Measurements from ENCODE around the gene HOXB5.
A peak's percentile ranks its signal among the peaks of the same experiment; 100 is the strongest.

The HOXB5 gene

DNA sequence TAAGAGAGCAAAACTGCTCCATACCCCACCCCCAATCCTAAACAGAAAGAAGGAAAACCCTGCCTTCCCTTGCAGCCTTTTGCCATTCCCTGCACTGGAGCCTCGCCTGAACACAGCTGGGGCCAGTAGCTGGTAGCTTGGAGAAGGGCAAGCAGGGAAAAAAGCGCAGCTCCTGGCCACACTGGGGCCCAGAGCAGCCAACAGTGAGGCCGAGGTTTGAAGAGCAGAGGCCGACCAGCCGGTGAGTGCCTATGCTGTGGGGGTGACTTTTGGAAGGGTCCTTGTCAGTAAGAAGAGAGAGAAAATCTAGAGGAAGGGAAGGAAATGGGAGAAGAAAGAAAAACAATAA, 35.8 kb upstream of the HOXB5 start:
- no peak for DNase-seq (ENCODE audit: low read depth in 2 of 2)

DNA sequence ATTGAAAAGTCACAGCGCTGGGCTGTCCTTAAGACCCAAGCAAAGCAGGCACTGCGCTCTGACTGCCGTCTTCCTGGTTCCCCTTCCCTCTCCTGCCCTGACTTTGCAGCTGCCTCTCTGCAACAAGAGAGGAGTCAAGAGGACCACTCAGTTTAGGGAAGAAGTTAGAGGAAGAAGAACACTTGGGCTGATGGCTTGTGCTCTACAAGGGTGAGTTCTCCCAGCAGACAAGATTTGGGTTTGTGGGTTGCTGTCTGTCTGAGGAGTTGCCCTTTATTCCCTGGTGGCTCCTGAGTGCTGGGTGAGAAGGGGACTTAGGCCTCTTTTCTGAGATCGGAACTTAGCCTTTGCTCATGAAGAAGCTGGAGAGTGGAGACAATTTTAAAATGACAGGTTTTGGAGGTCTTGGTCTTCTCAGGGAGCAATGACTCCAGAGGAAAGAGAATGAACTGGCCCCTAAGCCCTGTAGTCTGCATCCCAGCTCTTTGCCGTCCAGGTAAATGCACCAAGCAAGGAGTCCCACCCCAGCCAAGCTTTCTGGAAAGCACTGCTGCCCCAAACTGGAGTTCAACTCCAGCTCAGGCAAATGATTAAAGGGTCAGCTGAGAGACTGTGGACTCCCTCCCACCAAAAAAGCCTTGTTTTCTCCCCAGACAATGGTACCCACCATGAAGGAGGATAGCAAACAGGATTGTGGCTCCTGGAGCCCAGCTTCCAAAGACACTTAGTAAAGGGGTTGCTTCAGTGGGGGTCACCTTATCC, 35.3 kb upstream of the HOXB5 start:
- DNase-seq (ENCODE audit: low read depth in 2 of 2) = no peak

DNA sequence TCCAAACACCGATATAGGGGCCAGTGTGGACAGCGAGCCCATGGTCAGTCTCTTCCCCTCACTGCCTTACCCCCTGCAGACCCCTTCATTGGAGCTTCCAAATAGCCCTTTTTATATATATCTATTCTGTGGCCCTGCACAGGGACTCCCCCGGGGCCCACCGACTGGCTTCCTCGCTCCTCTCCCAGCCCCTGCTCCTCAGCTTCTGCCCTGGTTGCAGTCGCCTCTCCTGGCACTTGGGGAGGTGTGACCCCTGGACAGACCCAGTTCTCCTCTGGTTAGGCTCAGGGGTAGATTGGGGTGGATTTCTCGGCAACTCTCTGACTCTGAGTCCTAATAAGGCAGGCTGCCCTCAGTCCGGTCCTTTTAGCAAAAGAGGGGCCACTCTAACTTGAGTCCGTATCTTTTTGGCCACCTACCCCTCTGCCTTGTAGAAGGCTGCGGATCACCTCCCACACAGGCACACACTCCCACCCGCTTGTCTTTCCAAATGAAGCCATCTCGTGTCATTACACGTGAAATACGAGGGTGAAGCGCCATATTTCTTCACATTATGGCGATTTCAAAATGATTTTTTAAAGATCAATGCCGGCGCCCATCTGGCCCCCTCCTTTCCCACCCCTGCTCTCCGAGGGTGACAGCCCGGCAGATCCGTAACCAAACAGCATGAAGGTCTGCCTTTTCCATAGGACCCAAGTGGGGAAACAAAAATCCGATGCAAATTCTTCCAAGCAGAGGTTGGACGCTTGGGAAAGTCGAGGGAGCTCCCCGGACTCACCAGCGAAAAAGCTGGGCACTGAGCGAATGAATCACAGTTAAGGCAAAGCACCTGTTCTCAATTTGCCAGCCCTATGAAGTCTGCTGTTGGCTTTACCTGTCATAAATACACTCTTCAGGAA, 34.3 kb upstream of the HOXB5 start:
- no peak for DNase-seq (ENCODE audit: low read depth in 2 of 2)

DNA sequence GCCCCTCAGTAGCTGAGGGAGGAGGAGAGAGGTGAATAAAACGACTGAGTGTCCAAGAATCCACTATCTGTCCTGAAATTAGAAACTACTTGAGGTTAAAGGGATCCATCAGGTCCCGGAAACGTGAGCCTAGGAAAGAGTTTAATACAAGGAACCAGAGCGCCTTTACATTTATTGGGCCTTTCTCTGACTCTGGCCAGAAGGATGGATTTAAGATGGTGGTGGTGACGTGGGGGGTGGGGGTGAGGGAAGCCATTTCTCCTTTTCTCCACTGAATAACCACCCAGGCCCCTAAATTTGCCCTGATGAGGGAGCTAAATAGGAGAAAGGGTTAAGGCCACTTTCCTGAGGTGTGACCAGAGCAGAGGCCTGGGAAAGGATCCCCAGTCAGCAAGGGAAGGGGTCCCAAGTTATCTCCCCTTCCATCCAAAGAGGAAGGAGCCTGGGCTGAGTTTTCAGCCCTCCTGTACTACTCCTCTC, 33.6 kb upstream of the HOXB5 start:
- DNase-seq (ENCODE audit: low read depth in 2 of 2) = no peak

DNA sequence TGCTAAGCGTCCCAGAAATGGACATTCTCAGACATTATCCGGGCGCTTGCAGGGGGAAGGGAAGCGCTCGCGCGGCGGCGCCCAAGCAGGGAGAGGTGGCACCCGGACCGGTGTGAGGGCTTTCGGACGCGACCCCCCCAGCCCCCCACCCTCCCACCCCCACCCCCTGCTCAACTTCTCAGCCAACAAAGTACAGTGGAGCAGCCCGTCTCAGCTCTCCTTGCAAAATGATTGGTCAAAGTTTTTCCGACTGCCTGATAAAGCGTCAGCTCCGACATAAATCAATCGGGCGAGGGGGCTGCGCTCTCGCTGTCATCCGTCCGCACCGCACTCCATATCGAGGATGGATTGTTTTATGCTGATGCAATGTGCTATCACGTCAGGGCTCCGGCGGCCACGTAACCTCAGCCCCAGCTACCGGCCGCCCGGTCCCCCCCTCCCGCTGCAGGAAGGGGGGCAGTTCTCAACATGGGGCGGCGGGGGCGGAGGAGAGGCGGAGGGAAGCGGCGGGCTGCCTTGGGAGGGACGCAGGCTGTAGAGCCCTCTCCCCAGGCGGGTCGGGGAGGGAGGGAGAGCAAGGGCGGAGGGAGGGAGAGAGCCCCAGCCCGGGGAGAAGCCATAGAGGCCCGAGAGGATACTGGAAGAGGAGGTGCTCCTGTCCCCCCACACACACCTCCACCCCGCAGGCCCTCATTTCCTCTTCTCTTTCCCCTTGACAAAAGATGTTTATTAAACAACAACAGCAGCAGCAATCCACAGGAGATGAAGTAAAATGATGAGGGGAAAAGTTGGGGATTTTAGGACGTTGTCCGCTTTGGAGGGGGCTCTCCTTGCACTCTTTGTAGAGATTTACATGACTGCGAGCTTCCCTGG, 32.9 kb upstream of the HOXB5 start, which contains the start of gene HOXB9:
Gene HOXB9, minus strand, starts transcription at position 114 of the 873 bp plus-strand sequence. Its CDS starts 89 bp downstream, at position 25.
- DNase-seq (ENCODE audit: low read depth in 2 of 2) = no peak

DNA sequence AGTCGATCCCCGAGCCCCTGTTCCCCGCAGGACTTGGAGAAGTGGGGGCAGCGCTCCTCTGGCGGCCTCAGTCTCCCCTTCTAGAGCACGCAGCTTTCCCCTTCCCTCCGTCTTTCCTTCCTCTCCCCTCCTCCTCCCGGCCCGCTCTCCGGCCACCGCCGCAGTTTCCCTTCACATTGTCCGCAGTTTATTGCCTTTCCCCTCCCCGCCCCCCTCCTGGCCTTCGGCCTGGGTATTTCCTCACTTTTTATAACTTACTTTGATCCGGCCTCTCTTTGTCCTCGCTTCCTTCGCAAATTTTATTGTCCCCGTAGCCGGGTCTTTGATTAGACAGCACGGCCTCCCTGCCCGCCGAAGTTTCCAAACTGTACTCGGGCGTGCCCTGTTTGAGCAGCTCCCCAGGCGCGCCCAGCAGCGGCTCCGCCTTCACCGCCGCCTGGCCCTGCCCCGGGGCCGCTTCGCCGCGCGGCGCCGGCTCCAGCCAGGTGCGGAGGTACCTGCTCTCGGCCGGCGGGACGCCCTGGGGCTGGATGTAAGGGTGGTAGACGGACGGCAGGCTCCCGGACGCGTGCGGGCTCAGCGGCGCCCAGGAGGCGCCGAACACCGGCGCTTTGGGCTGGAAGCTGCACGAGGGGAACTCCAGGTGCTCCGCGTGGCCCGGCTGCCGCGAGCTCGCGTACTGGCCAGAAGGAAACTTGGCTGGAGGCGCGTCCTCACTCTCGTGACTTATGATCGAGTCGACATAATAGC, 32.1 kb upstream of the HOXB5 start:
- no peak for DNase-seq (ENCODE audit: low read depth in 2 of 2)

DNA sequence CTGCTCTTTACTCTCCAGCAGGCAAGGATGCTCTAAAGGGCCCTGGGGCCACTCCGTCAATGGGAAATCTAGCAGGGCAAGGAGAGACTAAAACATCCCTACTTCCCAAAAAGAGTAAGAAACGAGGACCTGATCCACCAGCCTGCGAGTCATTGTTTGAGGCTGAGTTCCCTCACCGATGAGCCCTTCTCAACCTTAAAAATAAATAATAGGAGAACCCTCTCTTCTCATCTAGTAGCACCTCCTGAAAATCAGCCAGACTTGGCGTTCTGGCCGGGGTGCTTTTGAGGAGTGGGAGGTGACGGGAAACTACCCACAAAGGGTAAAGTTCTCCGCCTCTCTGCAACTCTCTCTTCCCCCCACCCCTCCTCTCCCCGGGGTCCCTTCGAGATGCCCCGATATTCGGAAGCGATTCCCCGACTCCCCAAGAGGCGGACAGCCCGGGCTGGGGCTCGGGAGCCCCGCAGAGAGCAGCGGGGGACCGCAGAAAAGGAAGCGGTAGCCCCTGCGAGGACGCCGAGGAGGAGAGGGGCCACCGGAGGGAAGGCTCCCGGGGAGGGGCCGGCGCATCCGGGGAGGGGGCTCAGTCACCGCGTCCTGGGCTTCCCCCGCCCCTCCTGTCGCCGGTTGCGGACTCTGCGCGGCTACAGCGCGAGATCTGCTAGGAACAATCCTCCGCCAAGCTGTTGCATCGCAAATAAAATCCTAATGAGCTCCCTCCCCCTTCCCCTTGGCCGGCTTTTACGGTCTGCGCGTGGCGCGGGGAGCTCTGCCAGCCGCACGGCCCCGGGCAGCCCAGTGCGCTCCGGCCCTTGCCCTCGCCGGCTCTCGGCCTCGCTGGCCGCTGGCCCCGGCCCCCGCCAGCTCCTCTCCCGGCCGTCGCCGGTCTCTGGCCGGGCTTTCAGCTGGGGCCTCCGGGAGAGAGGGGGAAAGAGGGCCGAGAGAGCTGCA, 31.2 kb upstream of the HOXB5 start:
- no peak for DNase-seq (ENCODE audit: low read depth in 2 of 2)

DNA sequence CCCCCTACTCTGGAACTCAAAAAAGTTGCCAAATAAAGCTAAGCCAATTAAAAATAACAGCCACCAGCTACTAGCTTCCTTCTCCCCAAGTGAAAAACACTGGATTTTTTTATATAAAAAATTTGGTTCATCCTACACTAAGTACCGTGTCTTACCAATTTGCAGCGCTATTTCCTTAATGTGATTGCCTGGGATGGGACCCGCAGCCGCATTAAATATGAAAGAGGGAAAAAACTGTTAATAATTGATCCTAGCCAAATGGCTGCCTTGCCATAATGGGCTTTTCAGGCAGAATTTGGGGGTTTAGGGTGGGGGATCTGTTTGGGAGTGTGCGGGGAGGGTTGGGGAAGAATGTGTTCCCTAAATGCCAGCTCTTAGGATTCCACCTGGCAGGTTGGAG, 30.5 kb upstream of the HOXB5 start:
- DNase-seq (ENCODE audit: low read depth in 2 of 2) = no peak

DNA sequence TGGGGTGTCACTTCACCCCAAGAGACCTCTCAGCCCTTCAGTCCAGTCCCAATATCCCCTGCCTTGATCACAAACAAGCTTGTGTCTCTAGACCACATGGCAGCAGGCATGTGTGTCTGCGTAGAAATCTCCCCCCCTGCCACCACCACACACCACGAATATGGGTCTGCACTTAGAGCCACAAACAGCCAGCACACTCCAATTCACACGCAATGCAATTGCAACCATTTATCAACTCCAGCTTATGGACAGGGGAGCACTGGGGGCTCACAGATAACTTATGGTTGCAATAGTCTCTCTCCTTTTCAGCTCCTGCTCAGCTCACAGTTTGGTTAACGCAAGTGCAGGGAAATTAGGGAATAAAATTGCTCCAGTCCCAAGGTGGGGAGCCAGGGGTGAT, 30.0 kb upstream of the HOXB5 start:
- DNase-seq (ENCODE audit: low read depth in 2 of 2) = no peak

DNA sequence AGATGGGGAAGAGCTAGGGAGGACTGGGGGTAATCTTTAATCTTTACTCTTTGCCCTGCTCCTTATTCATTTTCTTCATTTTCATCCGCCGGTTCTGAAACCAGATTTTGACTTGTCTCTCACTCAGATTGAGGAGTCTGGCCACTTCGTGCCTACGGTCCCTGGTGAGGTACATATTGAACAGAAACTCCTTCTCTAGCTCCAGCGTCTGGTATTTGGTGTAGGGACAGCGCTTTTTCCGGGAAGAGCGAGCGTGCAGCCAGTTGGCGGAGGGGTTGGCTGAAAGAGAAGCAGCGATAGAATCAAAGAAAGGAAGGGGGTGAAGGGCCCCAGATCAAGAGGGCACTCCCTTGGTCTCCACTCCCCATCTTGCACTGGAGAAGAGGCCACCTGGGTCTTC, 29.3 kb upstream of the HOXB5 start:
- DNase-seq (ENCODE audit: low read depth in 2 of 2) = no peak

DNA sequence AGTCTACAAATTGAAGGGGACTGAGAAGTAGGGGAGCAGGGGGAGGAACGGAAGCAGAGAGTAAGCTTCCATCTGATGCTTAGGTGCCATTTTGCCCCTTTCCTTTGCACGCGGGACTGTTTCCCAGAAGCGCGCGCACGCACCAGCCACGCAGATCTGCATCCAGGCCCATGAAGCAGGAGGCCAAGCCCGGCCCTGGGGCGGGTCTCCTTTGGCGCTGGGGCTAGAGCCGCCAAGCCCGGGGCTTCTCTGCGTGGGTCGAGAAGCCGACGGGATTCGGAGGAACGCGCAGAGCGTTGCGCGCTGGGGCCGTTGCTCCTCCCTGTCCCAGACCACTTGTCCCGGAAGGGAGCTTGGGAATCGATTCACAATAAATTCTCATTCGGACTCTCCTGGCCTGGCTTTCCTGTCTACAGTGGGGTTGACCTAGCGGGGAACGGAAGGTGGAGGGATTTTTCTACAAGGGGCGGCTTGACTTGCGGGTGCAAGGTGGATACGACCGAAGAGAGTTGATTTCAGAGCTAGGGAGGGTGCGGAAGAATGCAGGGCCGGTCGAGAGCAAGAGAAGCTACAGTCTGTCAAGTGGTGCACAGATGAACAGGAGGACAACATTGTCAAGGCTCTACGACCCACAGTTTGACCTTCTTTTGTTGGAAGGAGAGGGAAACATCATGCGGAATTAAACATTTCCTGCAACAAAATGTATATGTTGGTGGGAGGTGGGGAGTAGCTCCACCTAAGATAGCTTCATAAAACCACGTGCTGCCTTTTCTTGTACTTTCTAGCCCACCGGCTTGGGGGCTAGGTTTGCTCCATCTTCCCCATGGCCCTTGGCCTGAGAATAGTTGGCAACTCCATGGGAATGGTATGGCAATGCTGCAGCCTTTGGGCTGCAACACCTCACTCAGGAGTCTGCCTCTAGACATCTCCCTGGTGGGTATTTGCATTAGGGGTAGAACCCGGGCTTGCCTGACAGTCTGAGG, 28.1 kb upstream of the HOXB5 start:
- no peak for DNase-seq (ENCODE audit: low read depth in 2 of 2)

DNA sequence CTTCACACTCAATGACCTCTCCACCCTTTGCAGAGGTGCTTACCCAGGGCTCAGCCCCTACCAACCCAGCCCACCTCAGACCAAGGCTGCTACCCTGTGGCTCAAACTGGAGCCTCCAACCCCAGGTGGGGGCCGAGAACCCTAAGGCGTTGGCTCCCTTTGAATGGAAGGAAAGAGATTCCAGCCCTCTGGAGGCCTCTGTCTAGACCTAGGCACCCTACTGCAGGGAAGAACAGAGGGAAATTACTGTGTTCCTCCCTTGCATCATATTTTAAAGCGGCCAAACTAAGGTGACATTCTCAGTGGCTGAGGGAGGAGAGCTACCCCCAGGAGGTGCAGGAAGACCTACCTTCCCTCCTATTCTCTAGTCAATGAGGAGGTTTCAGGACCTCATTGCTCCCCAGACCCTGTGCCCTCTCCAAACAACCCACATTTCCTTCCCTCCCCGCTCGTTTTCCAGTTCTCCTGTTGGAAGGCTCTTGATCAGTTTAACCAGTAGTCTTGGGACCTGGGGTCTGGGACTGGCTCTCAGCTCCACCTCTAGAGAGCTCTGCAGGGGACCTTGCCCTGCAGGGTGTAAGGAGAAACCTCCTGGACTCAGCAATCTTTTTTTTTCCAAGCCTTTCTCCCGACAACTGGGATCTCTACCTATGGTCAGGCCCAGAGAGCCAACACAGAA, 27.0 kb upstream of the HOXB5 start:
- no peak for DNase-seq (ENCODE audit: low read depth in 2 of 2)

DNA sequence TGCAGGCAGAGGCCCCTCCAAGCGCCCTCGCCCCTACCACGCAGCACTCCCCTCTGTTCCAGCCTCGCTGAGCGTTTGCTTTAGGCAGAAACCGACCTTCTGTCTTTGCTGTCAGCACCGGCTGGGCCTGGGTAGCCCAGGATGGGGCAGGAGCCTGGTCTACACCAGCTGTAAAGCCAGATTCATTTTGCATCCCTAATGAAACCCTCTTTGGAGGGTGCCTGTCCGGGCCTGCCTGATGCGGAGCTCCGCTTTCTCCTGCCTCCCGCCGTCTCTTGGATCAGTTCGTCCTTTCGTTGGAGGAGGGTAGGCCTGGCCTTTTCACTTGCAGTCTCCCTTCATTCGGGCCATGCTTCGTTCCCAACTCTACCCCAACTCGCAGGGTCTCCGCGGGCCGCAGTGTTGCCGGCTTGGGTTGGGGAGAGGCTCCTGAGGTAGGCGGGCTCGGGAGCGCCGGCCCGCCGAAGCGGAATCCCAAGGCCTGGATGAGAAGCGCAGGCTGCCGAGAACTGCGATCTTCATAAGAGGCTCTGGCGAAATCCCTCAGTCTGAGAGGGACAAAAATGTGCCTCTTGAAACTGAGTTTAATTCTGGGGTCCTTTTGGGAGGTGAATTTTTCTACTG, 26.4 kb upstream of the HOXB5 start:
- DNase-seq (ENCODE audit: low read depth in 2 of 2) = no peak

DNA sequence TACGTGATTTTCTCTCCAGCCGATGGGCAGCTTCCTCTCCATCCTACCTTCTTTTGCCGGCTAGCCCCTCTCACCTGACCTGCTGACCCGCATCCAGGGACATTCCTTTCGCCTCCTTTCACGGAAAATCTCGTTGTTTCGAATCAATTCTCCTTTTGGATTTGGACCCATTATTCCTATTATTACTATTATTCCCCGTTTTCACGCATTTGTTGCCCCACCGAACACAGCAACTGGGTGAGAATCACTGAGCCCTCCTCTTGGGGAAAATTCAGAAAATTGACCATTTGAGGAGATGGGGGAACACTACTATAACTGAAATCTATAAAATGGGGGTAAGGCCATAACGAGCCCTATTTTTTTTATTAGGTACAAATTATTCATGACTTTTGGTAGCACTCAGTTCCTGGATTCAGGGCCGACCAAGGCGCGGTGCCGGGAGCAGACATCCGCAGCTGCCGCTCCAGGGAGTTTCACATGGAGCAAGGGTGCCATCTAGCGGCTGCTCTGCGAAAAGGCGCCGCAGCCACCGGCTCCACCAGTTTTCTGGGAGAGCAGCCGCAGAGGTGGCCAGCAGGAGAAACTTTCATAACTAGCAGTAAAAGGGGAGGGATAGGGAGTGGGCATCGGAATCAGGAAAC, 24.8 kb upstream of the HOXB5 start:
- peak in 1 of 2 experiments; percentile 61 for DNase-seq (ENCODE audit: low read depth in 2 of 2)

DNA sequence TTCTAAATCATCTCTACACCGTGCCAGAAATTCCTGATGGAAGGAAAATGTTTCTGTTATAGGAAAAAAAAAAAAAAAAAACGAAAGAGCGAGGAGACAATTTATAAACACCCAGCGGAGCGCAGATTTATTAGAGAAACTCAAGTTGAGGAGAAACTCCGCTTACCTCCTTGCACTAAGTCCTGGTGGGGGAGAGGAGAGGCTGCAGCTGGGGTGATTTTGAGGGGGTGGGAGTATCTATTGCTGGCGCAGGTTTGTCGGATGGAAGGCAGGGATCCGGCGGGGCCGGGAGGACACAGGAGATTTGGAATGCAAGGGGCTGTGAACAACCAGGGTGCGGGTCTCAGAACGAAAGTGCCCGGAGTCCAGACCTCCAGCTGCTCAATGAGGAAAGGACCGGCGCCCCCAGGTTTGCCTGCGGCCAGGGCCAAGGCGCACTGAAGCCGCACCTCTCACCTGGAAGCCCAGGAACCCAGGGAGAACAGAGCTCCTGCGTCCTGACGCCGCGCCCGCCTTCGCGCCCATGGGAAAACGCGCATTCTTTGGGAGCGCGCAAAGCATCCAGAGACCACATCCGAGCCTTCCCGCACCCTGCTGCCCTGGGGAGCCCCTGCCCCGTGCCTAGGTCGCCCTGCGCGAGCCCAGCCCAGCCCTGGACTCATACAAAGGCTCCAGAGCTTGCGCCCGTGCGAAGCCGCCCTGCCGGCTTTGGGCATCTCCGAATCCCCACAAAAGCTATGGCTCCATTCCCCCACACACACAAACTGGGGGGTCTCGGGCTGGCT, 24.1 kb upstream of the HOXB5 start:
- DNase-seq (ENCODE audit: low read depth in 2 of 2) = no peak

DNA sequence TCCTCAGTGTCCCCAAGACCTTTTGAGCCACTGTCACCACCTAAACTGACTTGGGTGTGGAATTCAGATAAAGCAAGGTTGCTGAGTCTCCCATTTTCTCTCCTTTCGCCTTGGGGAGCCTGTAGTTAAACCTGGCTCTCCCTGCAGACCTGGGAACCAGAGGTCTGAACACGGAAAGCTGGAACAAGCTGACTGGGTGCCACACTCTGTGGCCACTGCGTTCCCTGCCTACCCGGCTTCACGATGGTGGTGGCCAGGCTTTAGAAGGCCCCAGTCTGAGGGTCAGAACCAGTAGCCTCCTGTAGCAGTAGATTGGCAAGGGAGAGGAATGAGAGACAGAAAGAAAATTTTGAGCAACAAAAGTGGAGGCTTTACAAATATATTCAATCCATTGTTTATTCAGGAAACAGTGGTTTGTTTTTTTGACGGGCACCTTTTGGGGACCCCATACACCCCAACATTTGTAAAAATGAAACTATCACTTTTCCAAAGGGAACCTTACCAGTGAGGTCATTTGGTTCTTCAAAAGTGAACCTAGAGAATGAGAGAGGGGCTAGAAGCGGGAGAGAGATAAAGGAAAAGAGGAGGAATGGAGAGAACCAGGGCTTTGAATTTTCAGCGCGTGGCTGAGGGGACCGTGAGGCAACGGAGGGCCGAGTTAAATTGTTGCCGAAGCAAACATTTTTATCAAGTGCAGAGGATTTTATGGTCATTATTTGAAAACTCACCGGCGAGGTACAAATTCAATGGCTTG, 23.3 kb upstream of the HOXB5 start:
- no peak for DNase-seq (ENCODE audit: low read depth in 2 of 2)

Data from fibroblast of skin of left biceps (primary cell).